GM21528 (cell line): Measurements from ENCODE around the gene APBA2.
"Not testable (repeated sequence)": the region's sequence is repeated elsewhere in the genome, so short reads cannot be mapped to it uniquely, and the experiment has no call there.

Experiments
- ATAC-seq: cut with Tn5 transposase; IDR thresholded peaks from one replicate; pipeline ENCODE4 v1.9.1; 2021; ENCODE audit warnings: mild to moderate bottlenecking, moderate library complexity; ENCODE audit not compliant: unreplicated experiment, low FRiP score

APBA2 gene

DNA sequence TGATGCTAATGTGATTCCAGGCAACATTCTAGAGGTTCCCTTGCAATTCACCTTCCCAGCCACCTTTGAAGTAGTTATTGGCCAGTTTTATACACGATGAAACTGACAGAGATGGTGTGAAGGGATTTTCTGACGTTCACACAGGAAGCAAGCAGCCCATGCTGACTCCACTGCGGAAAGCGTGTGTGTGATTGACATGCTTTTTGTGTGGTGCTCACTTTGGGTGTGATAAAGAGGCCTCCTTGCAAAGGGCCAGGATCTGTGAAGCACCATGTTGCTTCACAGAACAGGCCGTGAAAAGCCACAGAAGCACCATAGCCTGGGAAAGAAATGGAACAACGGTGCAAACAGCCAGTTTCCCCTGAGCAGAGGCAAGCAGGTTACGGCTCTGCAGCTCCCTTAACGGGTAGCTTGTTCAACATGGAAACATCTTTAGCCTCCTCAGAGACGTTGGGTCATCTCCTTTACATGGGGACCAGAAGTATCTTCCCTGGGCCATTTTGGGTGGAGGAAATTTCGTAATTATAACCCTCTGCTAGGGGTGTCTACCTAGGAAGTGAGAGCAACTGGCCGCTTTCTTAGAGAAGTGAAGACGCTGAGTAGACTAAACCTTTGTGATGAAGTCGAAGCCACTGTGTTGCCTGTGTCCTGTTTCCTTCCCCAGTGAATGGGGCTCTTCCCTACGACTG is 108.5 kb downstream of the APBA2 start:
- ATAC-seq = no peak

DNA sequence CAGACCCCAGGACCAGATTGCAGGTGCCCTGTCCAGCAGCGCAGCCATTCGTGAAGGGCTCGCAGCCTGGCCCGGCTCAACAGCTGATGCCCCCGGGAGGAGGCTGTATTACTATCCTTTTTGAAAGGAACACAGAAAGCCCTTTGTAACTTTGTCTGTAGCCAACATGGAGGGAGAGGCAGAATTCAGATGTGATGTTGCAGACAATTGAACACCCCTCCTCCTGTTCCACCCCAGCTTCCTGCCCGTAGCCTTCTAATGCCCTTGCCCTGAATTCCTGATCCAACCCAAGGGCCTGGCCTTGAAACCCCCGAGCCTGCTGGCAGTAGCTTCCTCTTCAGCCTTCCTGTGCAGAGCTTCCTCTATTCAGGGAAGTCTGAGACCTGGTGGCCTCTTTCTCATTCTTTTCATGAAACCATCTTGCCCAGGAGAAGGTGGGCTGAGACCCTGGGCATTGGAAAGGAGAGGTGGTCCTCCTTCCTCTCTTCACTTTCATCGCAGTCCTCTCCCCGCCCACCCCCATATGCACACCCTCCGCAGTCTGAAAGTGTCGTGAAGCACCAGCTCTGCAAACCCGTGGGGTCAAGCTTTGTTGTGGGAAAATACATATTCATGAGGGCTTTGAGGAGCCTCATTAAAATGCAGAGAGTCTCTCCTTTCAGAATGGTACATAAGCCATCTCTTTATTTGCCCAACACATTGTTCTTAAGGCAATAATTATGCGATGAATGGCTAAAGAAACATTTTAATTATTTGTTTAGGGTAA is 109.2 kb downstream of the APBA2 start:
- no peak for ATAC-seq

DNA sequence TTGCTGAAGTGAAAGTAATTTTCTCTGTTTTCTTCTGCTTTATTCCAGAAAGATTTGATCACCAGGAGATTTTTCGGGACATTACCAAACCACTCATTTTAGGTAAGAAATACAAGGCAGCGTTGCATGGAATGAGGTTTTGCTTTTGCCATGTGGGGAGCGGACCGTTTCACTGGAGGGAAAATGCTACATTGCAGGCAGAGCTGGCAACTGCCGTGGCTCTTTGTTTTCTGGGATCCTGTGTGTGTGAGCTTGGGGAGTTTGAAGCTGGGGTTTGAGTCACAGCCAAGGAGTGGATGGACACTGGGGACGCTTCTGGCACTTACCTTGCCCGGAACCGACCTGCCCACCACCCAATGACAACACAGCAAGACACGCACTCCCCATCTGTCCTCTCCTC is 109.9 kb downstream of the APBA2 start:
- no peak for ATAC-seq

GRCh38 chr15:28996289-28996688 is 110.5 kb downstream of the APBA2 start:
- ATAC-seq = no peak

GRCh38 chr15:28996953-28997352 is 111.2 kb downstream of the APBA2 start:
- ATAC-seq = no peak

- ATAC-seq = no peak
These were observed 112.0 kb downstream of the APBA2 start for GRCh38 chr15:28997791-28998190.

GRCh38 chr15:28998511-28998910 is 112.7 kb downstream of the APBA2 start:
- ATAC-seq = no peak

DNA sequence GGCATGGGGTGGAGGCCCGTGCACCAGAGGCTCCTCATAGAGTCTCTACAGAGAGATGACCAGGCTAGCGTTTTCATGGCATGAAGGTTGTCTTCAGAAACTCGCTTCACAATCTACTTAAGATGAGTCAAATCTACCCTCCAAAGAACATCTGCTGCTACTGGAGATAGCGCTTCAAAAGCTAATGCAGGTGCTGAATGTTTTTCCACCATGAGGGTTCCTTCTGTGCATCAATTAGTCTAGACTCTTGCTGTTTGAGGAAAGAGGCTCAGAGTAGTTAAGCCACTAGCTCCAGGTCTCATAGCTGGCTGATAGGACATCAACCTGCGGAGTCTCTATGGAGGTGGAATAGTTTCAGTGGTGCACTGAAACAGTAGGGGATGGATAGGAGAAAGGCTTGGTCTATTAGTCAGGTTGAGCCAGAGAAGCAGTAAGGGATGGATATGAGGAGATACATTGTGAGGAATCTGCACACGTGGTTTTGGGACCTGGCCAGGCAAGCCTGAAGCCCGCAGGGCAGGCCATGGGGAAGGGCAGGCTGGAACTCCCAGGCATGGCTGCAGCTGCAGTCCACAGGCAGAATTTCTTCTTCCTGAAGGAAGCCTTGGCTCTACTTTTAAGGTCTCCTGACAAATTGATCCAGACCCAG is 117.5 kb downstream of the APBA2 start:
- ATAC-seq = no peak

- no peak for ATAC-seq
These were observed 118.1 kb downstream of the APBA2 start for GRCh38 chr15:29003840-29004233.

DNA sequence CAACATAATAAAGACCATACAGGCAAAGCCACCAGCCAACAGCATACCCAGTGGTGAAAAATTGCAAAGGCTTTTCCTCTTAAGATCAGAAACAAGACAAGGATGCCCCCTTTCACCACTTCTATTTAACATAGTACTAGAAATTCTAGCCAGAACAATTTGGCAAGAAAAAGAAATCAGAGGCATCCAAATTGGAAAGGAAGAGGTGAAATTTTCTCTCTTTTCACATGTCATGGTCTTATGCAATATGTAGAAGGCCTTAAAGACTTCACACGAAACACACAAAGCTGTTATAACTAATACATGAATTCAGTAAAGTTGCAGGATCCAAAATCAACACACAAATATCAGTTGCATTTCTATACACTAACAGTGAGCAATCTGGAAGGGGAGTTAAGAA is 120.2 kb downstream of the APBA2 start:
- no peak for ATAC-seq

DNA sequence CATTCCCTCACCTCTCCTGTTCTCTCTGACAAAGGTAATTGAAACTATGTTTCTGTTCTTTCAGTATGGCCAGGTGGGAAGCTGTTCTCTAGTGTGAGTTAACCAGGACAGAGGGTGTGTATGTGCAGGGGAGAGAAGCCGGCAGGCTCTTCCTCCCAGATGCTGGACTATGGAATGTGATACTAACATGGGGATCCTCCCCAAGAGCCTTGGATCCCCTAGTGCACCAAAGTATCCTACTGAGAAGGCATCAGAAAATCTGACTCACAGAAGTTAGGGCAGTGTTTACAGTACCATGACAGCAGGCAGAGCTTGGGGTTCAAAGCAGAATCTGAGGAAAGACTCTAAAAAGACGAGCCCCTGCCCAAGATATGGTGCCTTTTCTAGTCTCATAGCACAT is 123.1 kb downstream of the APBA2 start:
- no peak for ATAC-seq

GRCh38 chr15:29012097-29012496 is 126.3 kb downstream of the APBA2 start:
- ATAC-seq = no peak

DNA sequence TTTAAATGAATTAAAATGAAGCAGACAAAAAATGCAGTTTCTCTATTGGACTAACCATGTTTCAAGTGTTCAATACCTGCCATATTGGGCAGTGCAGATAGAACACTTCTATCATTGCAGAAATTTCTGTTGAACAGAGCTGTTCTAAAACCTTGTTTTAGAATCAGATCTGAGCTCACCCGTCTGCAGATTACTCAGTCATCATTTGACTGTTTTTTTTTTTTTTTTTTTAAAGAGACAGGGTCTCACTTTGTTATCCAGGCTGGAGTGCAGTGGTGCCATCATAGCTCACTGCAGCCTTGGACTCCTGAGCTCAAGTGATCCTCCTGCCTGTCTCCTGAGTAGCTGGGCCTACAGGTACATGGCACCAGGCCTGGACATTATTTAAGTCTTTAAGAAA is 128.7 kb downstream of the APBA2 start:
- ATAC-seq = no peak

DNA sequence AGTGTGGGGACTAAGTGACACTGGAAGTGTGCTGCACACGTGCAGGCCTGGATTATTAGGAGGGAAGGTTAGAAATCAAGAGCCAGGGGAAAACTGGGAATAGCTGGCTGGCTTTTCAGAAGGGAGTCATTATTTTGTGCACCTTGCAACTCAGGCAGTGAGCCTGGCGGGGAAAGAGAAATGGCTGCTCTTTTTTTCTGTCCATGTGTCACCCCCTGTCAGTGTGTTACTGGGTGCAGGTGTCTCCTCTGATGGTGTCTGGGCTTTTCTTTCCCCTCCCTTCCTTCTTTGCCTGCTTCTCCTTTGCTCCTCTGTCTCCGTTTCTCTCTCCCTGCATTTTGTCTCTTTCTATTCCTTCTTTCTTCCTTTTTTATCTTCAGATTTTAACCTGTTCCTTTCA is 130.7 kb downstream of the APBA2 start:
- ATAC-seq = no peak

- ATAC-seq = no peak
These were observed 132.5 kb downstream of the APBA2 start for GRCh38 chr15:29018120-29018805.

DNA sequence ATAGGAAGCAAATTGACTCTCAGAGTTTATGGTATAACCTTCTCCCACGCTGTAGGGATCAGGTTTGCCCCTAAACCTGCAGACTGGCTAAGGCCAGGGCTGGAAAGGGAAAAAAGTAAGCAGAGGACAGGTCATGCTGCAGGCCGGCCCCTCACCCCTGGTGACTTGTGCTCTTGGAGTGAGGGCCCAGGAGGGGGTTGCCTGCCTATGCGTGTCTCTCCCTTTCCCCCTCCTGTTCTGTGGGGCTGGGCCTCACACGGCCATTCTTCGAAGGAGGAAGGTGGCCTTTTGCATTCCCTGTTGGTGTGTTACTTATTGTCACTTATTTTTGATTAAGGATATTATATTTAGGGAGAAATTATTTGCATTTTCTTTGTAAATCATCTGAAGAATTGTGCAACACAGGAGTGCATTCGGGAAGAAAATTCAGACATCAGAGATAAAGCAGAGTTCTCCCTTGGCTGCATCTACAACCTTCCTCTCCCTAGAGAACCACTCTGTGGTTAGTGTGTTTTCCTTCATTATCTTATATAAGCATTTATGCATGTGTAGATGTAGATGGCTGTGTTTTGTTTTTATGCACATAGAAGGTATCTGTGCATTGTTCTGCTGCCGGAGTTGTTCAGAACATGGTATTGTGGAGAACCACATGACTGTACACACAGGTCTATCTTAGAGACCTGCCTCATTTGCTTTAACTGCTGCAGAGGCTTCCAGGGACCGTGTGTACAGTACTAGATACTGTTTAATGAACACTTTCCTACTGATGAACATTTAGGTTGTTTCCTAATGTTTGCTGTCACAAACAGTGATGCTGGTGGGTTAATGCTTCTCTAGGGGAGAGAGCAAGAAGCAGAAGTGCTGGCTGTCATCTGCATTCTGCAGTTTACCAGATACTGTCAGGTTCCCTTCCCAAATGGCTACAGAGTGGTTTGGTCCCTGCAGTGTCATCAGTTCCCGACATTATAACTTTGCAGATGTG is 133.5 kb downstream of the APBA2 start:
- ATAC-seq = no peak

- ATAC-seq = no peak
These were observed 136.1 kb downstream of the APBA2 start for GRCh38 chr15:29021857-29022256.

- ATAC-seq = no peak
These were observed 138.9 kb downstream of the APBA2 start for GRCh38 chr15:29024662-29025061.

- not testable (repeated sequence) for ATAC-seq
These were observed 139.6 kb downstream of the APBA2 start for GRCh38 chr15:29025411-29025810.

GRCh38 chr15:29028158-29028557 is 142.4 kb downstream of the APBA2 start:
- ATAC-seq = not testable (repeated sequence)
